NCI-H1092 treated with DMSO at 0.1 percent for 48 hours (cell line): ENCODE measurements around the gene RNPS1.
"Not testable (repeated sequence)": the region's sequence is repeated elsewhere in the genome, so short reads cannot be mapped to it uniquely, and the experiment has no call there.

Experiments
- DNase-seq: peaks from one replicate; lab custom pipeline; 2025; lab: John Stamatoyannopoulos, UW

The RNPS1 gene

GRCh38 chr16:2282866-2283555, 15.1 kb upstream of the RNPS1 start:
- no peak for DNase-seq

GRCh38 chr16:2282262-2282661, 14.3 kb upstream of the RNPS1 start:
- DNase-seq = no peak

DNA sequence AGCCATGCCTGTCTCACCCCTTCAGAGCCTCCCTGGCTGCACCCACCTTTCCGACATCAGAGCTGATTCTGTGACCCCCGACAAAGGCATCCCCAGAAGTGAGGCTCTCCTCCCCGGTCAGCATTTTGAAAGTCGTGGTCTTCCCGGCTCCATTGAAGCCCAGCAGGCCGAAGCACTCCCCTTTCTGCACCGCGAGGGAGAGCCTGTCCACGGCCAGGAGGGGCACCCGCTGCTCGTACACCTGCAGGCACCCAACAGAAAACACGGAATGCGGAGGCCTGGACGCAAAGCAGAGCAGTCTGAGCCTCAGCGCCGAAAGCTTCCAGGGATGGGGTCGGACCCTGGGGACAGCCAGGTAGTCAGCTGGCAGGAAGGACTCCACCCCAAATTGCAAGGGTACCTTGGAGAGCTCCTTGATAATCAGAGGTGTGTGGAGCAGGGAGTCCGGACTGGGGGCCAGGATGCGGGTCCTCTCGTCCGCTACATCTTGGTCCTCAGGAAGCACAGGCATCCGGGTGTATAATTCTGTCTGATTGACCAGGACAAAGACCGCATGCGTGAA, 13.1 kb upstream of the RNPS1 start:
- no peak for DNase-seq

GRCh38 chr16:2280461-2280860, 12.5 kb upstream of the RNPS1 start:
- no peak for DNase-seq

DNA sequence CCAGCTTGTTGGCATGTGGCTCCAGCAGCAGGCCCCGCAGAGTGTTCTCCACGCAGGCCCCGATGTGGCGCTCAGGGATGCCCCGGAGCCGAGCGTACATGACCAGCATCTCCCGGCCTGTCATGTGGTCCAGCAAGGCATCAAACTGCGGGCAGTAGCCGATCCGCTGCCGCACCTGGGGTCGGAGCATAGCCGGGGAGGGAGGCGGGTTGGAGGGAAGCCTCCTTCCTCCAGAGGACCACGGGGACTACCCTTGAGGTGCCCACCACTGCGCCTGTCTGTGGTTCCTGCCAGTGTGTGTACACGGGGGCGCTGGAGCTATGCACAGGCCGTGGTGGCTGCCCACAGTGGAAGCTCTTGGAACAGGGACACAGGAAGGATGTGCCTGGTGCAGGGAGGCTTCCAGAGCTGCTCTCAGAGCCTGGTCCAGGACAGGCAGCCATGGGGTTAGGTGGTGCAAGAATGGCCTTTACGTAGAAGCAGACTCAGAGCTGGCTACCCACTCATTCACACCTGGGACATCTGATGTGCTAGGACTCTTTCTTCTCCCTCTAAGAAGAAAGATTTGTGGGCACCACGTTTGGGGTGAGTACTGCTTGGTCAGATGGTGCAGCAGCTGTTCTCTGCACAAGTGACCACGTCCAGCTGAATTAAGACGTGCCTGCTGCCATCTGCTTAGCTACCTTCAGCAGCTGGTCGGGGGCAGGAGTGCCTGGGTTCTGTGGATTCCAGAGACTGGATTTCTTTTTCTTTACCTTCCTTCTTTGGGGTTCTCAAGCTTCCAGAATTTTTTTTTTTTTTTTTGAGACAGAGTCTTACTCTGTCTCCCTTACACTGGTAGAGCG, 11.3 kb upstream of the RNPS1 start:
- DNase-seq = no peak

- no peak for DNase-seq
Measured at GRCh38 chr16:2278272-2278608, 10.3 kb upstream of the RNPS1 start.

DNA sequence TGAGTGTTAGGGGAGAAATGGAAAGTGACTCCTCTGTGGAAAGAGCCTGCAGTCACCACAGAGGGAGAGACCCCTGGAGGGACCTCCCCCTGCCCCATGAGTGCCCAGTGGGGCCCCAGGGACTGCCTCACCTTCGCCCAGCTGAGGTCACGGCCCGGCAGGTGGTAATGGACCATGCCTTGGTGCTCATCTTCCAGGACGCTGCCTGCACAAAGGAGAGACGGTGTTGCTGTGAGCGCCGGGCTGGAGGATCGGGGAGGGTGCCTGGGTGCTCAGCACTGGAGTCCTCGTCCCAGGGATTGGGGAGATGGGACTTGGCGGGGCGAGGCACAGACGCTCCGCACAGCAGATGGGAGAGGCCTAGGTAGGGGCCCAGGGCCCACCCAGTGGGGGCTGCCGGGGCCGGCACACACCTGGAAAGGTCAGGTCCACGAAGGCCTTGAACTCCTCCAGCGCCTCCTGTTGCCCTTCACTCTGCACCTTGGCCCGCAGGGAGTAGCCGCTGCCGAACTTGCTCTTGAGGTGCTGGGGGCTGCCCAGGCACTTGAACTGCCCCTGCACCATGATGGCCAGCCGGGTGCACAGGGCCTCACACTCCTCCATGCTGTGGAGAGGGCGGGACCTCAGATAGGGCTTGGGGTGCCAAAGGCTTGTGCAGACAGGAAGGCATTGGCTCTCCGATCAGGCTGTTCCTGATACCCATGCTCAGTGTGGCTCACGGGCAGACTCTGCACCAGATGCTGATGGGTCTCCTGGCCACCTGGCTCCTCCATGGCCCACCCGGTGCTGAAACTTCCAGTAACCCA, 9.7 kb upstream of the RNPS1 start:
- no peak for DNase-seq

GRCh38 chr16:2276368-2277195, 8.7 kb upstream of the RNPS1 start:
- DNase-seq = no peak

DNA sequence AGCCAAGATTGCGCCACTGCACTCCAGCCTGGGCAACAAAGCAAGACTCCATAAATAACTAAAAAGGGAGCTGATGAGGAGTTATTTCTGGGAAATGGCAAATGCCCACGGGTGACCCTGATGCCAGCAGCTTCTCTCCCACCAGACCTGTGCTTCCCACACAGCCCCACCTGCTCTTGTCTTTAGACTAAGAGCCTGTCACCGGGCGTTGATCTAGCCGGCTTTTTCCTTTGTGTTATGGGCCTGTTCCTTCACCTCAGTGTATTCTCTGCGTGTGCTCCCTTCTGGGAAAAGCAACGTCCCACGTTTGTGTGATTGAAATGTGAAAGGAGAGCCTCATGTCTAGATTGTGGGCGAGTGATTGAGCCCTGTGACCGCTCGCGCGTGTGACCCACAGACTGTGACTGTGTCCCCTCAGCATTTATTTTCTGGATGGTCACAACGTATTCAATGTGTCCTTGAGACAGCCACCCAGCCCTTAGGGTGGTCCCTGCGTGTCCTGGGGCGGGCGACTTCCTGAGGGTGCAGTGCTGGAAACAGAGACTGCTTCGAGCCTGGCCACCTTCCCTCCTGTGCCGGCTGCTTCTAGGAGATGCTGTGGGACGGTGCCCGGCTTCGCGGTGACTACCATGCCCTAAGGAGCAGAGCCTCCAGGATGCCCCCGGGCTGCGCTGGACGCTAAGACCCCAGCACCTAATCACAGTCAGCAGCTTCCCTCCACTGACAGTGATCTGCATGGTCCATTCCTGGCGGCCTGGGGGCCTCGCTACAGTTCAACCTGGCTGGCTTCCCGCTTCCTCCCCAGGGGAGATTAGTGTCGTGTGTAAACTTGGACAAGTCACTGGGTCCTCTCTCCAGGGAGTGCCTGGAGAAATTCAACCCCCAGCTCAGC, 7.8 kb upstream of the RNPS1 start:
- DNase-seq = no peak

GRCh38 chr16:2273931-2274330, 6.0 kb upstream of the RNPS1 start:
- no peak for DNase-seq

DNA sequence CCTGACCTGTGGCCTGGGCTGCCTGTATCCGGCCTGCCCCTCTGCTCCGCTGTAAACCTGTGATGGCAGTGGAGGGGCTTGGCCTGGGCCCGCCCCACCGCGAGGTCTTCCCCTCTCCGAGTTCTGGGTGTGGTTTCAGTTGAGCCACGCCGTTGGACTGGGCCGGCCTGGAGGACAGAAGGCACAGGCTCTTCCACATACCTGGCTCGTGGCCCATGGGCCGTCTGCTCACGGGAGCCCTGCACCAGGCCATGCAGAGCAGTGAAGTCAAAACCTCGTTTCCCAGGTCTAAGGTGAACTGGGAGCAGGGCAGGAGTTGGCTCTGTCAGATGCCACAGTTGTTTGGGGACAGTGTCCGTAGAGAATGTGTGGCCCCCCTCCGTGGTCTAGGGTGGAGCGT, 5.6 kb upstream of the RNPS1 start:
- no peak for DNase-seq

DNA sequence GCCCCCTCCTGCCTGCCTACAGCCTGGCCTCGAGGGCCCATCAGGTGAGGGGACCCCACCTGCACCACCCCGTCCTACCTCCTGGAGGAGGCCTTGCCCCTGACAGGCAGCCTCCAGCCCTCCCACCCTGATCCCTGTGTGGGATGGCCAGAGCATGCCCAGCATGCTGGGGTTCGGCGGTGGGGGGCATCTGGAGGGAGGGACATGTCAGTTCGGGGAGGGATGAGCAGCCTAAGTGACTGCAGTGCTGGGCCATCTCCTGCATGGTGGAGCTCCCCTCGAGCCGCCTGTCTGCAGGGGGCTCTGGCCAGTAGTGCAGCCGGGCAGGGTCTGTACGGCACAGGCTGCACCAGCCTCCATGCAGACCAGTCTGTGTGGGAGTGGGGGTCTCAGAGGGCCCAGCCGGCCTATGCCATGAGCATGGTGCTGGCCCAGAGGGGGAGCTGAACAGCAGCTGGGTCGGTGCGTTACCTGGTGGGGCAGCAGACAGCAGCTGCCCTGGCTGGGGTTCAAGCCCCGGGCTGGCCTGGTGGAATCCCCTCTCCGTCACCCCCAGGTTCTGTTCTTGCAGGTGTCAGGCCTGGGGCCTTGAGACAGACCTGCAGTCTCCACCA, 4.0 kb upstream of the RNPS1 start:
- DNase-seq = no peak

GRCh38 chr16:2270588-2271470, 2.9 kb upstream of the RNPS1 start:
- DNase-seq = no peak

DNA sequence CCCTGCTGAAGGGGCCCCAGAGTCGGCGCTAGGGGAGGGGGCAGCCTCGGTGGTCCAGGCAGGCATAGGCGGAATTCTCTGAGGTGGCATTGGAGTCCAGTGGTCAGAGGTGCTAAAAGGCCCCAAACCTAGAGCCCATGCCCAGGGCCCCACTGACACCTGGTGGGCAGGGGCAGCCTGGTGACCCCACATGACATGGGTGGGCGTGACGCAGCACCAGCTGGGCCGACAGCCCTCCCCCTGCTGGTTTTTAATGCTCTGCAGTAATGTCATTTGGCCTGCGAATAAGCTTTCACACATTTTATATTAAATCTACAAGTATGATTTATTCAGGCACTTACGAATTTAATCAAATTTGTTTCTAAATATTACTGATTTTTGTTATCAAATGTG, 2.1 kb upstream of the RNPS1 start:
- DNase-seq = no peak

DNA sequence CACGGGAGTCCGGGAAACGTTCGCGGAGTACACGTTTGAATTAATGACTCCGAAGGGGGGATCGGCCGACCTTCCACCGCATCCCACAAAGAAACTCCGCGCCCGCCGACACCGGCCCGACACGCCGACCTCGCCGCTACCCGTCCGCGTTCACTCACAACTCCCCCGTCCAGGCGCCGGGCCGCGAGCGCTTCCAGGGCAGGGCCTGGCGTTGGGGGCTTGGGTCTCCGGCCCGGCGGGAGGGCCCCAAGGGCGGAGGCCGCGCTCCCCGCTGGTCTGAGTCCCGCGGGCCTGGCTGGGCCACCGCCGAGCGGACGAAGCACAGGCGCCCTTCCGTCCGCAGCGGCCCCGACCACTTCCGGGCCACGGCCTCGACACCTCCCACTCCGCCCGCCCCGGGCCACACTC, 417 bp downstream of the RNPS1 start:
- DNase-seq = not testable (repeated sequence)

DNA sequence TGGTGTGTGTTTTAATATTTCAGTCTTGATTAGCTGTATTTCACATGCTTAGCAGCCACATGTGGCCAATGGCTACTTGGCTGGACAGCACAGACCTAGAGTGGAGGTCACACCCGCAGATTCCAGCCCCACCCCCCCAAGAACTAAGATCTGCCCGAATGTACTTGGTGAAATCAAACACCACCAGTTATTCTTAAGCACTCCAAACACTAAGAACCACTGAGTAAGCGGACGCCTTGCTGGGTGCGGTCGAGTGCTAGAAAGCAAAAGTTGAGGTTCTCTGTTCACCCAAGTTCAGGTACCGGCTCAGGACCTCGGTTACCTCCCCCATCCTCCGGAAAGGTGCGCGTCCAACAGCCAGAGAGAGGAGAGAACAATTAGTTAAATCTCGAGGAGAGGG, 1.0 kb downstream of the RNPS1 start:
- not testable (repeated sequence) for DNase-seq

- DNase-seq = not testable (repeated sequence)
Measured at GRCh38 chr16:2263026-2263425, 4.9 kb downstream of the RNPS1 start.

DNA sequence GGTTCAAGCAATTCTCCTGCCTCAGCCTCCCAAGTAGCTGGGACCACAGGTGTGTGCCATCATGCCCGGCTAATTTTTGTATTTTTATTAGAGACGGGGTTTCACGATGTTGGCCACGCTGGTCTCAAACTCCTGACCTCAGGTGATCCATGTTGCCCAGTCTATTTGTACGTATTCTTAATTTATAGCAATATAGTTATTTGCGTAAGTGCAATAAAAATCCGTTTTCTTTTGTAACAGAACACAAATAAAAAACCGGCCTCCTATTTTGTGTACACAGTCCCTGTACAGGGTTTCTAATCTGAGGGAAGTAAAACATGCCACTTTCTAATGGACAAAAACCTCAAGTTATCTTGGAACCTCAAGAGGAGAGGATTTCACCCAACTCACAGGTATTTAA, 7.7 kb downstream of the RNPS1 start:
- DNase-seq = no peak

- DNase-seq = not testable (repeated sequence)
Measured at GRCh38 chr16:2258530-2258929, 9.4 kb downstream of the RNPS1 start.
